Type B pancreatic cell (in vitro differentiated cells): ENCODE measurements around the gene DNMT3A. TPM values are rescaled to one million over a fixed set of nuclear protein-coding genes. Genes with fewer than 3 reads are reported as not detected.

Source experiments
- DNase-seq: peaks from one replicate; pipeline ENCODE4 v3.0.0; 2021; ENCODE audit warnings: mixed read lengths; ENCODE audit not compliant: unreplicated experiment; ENCODE audit errors: extremely low spot score
- H3K27ac Mint-ChIP-seq: 2 replicates; pipeline ENCODE4 v1.8.0; 2021; ENCODE audit warnings: mild to moderate bottlenecking, mixed read lengths
- H3K27me3 Mint-ChIP-seq: 2 replicates; pipeline ENCODE4 v1.8.0; 2021; ENCODE audit warnings: mixed read lengths
- H3K36me3 Mint-ChIP-seq: 2 replicates; pipeline ENCODE4 v1.8.0; 2021; ENCODE audit warnings: mixed read lengths
- H3K4me1 Mint-ChIP-seq: one replicate; pipeline ENCODE4 v1.8.0; 2021; ENCODE audit warnings: mixed read lengths; ENCODE audit not compliant: unreplicated experiment
- H3K4me3 Mint-ChIP-seq: 2 replicates; pipeline ENCODE4 v1.8.0; 2021; ENCODE audit warnings: mild to moderate bottlenecking, mixed read lengths
- H3K9me3 Mint-ChIP-seq: 2 replicates; pipeline ENCODE4 v1.8.0; 2021; ENCODE audit warnings: mixed read lengths
- total RNA-seq: library from RNA; stranded (reverse); gene quantifications from 2 replicates; pipeline ENCODE4 v1.2.1, GENCODE V29; 2021; ENCODE audit warnings: low replicate concordance
- TF ChIP-seq, protein P1 (sequence below): fragments of 200-600 bp; sonication (generic); conservative IDR thresholded peaks from 2 replicates; pipeline ENCODE4 v1.5.0; 2021; ENCODE audit warnings: antibody characterized with exemption, mild to moderate bottlenecking

The DNMT3A gene
- total RNA-seq, 1 donor from 2014 or later = 139 TPM

DNA sequence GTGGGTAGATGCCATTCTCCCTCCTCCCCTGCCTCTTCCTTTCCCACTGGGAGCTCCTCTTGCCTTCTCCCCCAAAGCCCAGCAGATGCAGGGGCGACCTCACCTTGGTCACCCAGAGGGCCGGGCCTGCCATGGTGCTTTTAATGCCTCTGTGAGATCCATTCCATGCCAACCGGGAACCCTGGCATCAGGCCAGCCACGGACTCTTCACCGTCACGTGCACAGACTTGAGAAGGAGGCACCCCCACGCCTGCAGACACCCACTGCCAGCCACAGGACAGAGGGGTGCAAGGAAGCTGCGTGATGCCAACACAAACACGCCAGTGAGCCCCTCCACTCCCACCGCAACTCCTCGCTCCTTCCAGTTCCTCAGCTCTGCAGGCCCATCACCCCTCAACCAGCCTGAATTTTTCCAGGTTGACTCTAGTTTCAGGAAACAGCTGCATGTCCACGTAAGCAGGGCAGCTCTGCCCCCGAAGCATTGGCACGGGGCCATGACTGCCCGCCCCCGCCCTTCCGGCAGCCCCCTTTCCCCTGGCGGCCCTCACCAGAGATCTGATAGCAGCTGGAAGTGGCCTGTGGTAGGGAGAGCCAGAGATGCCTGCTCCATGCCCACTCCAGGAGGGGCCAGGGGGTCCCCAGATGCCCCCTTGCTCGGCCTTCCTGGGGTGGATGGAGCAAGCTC, 50.8 kb downstream of the DNMT3A start:
- Mint-ChIP-seq H3K4me1 (peaks cover 15% of the 10 kb centered on the region), H3K36me3 (peaks cover 12% of the 10 kb centered on the region), H3K9me3 (no peaks in the 10 kb centered on the region), H3K27ac (no peak overlapping the region), H3K27me3 (no peaks in the 10 kb centered on the region), H3K4me3 (no peak overlapping the region)
- no peak for DNase-seq
- TF ChIP-seq, protein P1, sequence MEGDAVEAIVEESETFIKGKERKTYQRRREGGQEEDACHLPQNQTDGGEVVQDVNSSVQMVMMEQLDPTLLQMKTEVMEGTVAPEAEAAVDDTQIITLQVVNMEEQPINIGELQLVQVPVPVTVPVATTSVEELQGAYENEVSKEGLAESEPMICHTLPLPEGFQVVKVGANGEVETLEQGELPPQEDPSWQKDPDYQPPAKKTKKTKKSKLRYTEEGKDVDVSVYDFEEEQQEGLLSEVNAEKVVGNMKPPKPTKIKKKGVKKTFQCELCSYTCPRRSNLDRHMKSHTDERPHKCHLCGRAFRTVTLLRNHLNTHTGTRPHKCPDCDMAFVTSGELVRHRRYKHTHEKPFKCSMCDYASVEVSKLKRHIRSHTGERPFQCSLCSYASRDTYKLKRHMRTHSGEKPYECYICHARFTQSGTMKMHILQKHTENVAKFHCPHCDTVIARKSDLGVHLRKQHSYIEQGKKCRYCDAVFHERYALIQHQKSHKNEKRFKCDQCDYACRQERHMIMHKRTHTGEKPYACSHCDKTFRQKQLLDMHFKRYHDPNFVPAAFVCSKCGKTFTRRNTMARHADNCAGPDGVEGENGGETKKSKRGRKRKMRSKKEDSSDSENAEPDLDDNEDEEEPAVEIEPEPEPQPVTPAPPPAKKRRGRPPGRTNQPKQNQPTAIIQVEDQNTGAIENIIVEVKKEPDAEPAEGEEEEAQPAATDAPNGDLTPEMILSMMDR = no peak

DNA sequence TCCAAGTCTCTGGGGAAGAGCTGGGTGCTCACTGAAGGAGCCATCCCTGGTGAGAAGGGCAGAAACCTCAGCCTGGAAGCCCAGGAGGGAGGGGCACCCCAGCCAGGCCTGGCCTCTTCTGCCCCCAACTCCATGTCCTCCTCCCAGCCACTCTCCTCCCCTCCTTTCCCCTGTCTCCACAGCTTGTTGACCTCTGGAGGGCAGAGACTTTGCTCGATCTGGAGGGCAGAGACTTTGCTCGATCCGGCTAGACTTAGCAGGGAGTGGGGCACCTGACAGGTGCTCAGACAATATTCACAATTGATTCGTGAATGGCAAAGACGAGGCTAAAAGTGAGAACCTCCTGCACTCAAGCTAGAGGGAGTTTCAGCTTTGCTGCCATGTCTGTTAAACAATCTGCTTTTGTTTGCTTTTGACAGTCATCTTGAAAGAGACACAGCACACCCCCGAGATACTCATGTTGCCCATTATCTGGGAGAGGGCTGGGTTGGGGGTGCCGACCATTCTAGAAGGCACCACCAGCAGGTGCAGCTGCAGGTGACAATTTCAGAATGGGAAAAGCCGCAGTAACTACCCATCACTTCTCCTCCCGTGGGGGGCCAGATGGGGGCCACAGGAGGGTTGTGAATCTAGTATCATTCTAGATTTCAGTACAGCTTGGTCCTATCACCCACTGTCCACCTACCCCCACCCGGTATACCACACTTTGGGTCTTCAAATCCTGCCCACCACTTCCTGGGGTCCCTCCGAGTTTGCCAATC, 54.8 kb downstream of the DNMT3A start:
- no peak for DNase-seq
- H3K9me3 Mint-ChIP-seq = no peaks in the 10 kb centered on the region
- H3K36me3 Mint-ChIP-seq = peaks cover 7% of the 10 kb centered on the region
- peaks cover 7% of the 10 kb centered on the region for H3K4me1 Mint-ChIP-seq
- TF ChIP-seq, protein P1 = no peak
- no peaks in the 10 kb centered on the region for H3K27me3 Mint-ChIP-seq
- H3K4me3 Mint-ChIP-seq = no peak overlapping the region
- H3K27ac Mint-ChIP-seq = no peak overlapping the region

DNA sequence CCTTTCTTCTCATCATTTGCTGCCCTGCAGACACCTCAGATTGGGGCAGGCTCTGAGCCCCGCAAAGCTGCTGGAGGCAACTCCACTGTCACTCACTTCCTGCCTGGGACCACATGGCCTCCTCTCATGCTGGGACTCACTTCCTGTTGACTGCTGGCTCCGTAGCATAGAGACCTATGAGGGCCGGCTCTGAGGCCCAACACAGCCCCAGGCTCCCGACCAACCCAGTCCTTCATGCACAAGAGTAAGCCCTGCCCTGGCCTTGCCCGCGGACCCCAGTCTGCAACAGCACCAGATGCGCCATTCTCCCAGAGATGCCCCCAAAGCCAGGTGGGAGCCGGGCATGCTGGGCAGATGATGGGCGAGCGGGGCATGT, 55.7 kb downstream of the DNMT3A start:
- TF ChIP-seq, protein P1 = no peak
- H3K4me3 Mint-ChIP-seq = no peak overlapping the region
- peaks cover 7% of the 10 kb centered on the region for H3K4me1 Mint-ChIP-seq
- no peaks in the 10 kb centered on the region for H3K9me3 Mint-ChIP-seq
- no peaks in the 10 kb centered on the region for H3K27me3 Mint-ChIP-seq
- H3K36me3 Mint-ChIP-seq = peaks cover 11% of the 10 kb centered on the region
- DNase-seq = no peak
- H3K27ac Mint-ChIP-seq = no peak overlapping the region

DNA sequence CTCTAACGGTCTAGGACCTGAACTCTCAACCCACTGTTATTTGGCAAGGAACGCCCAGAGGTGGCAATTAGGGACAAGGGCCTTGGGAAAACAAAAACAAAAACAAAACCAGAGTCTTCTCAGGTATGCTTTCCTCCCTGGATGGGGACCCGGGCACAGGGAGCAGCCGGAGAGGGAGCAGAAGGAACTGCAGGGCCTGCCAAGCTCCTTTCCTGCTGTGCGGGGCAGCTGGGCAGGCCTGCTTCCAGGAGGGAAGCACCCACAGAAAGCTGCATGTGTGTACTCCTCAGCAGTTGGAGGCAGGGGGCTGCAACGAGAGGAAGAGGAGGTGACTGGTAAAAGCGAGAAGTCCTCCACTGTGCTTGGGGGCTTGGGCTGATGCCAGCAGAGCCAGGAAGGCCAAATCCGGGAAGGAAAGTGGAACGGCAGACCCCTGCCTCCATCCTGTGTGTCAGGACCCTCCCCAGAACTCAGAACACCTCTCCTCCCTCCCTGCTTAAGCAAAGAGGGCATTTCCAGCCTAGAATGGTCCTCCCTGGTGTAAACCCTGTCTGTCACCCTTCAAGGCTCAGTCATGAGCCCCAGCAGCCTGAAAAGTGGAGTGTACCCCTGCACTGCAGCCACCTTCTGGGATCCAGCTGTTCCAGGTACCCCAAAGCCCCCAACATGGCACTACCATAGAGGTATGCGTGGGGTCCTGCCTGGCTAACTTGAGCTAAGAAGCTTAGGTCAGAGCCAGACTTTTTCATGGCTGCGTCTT, 56.3 kb downstream of the DNMT3A start:
- TF ChIP-seq, protein P1 = no peak
- Mint-ChIP-seq H3K36me3 (peaks cover 15% of the 10 kb centered on the region), H3K27ac (no peak overlapping the region), H3K27me3 (no peaks in the 10 kb centered on the region), H3K4me3 (no peak overlapping the region), H3K9me3 (no peaks in the 10 kb centered on the region), H3K4me1 (peaks cover 10% of the 10 kb centered on the region)
- DNase-seq = no peak

DNA sequence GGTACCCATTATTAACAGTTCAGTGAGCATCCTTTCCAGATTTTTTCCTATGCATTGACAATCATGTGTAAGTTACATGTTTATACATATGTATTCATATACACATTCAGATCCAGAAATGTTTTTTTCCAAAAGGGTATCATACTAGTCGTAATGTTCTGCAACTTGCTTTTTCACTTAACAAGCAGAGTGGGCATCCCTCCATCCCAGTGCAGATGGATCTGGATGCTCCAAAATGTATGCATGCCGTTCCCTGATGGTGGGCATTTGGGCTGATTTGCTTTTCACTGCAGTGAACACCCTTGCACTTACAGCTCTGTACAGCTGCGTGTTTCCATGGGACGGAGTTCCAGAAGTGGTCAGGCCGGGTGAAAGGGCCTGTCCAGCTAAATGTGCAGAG, 57.0 kb downstream of the DNMT3A start:
- no peaks in the 10 kb centered on the region for H3K9me3 Mint-ChIP-seq
- peaks cover 13% of the 10 kb centered on the region for H3K4me1 Mint-ChIP-seq
- H3K27ac Mint-ChIP-seq = no peak overlapping the region
- TF ChIP-seq, protein P1 = no peak
- peaks cover 17% of the 10 kb centered on the region for H3K36me3 Mint-ChIP-seq
- H3K27me3 Mint-ChIP-seq = no peaks in the 10 kb centered on the region
- no peak overlapping the region for H3K4me3 Mint-ChIP-seq
- DNase-seq = no peak
